SHP77 (cell line): ENCODE measurements around the gene HSD17B11.
"Not testable (repeated sequence)": the region's sequence is repeated elsewhere in the genome, so short reads cannot be mapped to it uniquely, and the experiment has no call there.

Experiments used
- DNase-seq, 2 experiments: peaks; one replicate each; lab custom pipeline; 2025; lab: John Stamatoyannopoulos, UW

Gene HSD17B11

GRCh38 chr4:87405211-87405820 lies 14.3 kb upstream of the HSD17B11 start:
- DNase-seq: no peak

- DNase-seq: not testable (repeated sequence)
Measured at GRCh38 chr4:87403732-87404131, 12.7 kb upstream of the HSD17B11 start.

- DNase-seq: no peak
Measured at GRCh38 chr4:87399954-87400353, 9.0 kb upstream of the HSD17B11 start.

GRCh38 chr4:87399148-87399547 lies 8.2 kb upstream of the HSD17B11 start:
- peak; percentile 13 to 44 for DNase-seq

GRCh38 chr4:87395851-87396250 lies 4.9 kb upstream of the HSD17B11 start:
- DNase-seq: not testable (repeated sequence)

- DNase-seq: not testable (repeated sequence)
Measured at GRCh38 chr4:87395073-87395472, 4.1 kb upstream of the HSD17B11 start.

GRCh38 chr4:87392183-87392582 lies 1.2 kb upstream of the HSD17B11 start:
- no peak for DNase-seq

- DNase-seq: no peak
Measured at GRCh38 chr4:87391576-87392054, 627 bp upstream of the HSD17B11 start.

GRCh38 chr4:87390551-87390890 lies 467 bp downstream of the HSD17B11 start:
- no peak for DNase-seq

- peak in 1 of 2 experiments; percentile 11 for DNase-seq
Measured at GRCh38 chr4:87390055-87390454, 933 bp downstream of the HSD17B11 start.

- DNase-seq: no peak
Measured at GRCh38 chr4:87388901-87389300, 2.1 kb downstream of the HSD17B11 start.

GRCh38 chr4:87387237-87387636 lies 3.8 kb downstream of the HSD17B11 start:
- DNase-seq: no peak

- not testable (repeated sequence) for DNase-seq
Measured at GRCh38 chr4:87384466-87385132, 6.4 kb downstream of the HSD17B11 start.

- no peak for DNase-seq
Measured at GRCh38 chr4:87382931-87383330, 8.1 kb downstream of the HSD17B11 start.

- DNase-seq: no peak
Measured at GRCh38 chr4:87382116-87382515, 8.9 kb downstream of the HSD17B11 start.

GRCh38 chr4:87377816-87378215 lies 13.2 kb downstream of the HSD17B11 start:
- DNase-seq: no peak

- DNase-seq: peak in 1 of 2 experiments; percentile 14
Measured at GRCh38 chr4:87375719-87376291, 15.2 kb downstream of the HSD17B11 start.

GRCh38 chr4:87370068-87370467 lies 20.9 kb downstream of the HSD17B11 start:
- no peak for DNase-seq

GRCh38 chr4:87366521-87367162 lies 24.3 kb downstream of the HSD17B11 start:
- no peak for DNase-seq

GRCh38 chr4:87365348-87365747 lies 25.6 kb downstream of the HSD17B11 start:
- DNase-seq: no peak

GRCh38 chr4:87363552-87363951 lies 27.4 kb downstream of the HSD17B11 start:
- DNase-seq: no peak

- no peak for DNase-seq
Measured at GRCh38 chr4:87360338-87360935, 30.6 kb downstream of the HSD17B11 start.
